ENCODE results near the gene PLEKHS1. TPM values are rescaled to one million over a fixed set of nuclear protein-coding genes. Genes with fewer than 3 reads are reported as not detected.

PLEKHS1 gene
- under 1 TPM; 0.30 to 0.76 (median 0.39) TPM for total RNA-seq

DNA sequence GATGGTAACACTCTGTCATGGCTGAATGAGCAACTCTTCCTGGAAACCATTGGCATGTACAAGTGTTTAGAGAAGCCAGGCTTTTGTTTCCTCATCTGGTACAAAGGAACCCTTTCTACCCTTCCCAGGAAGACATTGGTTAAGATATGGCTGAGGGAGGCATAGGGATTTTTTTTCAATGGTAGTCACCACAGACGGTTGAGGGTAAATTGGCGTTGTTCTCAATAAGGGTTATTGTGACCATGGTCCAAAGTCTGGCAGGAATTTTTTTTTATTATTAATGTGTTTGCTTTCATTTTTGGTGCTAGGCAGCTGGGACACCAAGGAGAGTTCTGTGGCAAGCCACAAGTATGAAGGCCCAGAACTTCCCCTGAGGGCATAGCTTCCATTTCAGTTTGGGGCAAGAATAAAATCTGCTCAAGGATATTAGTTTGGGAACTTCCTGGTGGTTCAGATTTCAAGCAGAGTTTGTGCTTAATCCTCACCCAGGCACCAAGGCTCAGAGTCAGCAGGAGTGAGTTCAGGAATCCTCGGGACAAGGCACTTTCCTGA, at the start of gene PLEKHS1:
PLEKHS1 (plus strand) TSS at position 502 of the 552 bp plus-strand sequence. CDS start 3,596 bp downstream, outside the sequence.
- no peak for DNase-seq (ENCODE audit: low spot score in 2 of 2)
- no peak for TF ChIP-seq POLR2A (IDR thresholded peaks at IDR 0.05)
- TF ChIP-seq, protein P1, sequence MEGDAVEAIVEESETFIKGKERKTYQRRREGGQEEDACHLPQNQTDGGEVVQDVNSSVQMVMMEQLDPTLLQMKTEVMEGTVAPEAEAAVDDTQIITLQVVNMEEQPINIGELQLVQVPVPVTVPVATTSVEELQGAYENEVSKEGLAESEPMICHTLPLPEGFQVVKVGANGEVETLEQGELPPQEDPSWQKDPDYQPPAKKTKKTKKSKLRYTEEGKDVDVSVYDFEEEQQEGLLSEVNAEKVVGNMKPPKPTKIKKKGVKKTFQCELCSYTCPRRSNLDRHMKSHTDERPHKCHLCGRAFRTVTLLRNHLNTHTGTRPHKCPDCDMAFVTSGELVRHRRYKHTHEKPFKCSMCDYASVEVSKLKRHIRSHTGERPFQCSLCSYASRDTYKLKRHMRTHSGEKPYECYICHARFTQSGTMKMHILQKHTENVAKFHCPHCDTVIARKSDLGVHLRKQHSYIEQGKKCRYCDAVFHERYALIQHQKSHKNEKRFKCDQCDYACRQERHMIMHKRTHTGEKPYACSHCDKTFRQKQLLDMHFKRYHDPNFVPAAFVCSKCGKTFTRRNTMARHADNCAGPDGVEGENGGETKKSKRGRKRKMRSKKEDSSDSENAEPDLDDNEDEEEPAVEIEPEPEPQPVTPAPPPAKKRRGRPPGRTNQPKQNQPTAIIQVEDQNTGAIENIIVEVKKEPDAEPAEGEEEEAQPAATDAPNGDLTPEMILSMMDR (IDR thresholded peaks at IDR 0.05) = no peak
- H3K4me3 ChIP-seq (ENCODE audit: low read depth, poor library complexity, severe bottlenecking) = no peak within 1 kb of the TSS
- 78 to 82% methylated on average over 3 of the region's 3 CpGs for WGBS, 2 donors
- intact Hi-C loops (cut with DNase I; ENCODE audit: low total_unique reads) = no loop called here

DNA sequence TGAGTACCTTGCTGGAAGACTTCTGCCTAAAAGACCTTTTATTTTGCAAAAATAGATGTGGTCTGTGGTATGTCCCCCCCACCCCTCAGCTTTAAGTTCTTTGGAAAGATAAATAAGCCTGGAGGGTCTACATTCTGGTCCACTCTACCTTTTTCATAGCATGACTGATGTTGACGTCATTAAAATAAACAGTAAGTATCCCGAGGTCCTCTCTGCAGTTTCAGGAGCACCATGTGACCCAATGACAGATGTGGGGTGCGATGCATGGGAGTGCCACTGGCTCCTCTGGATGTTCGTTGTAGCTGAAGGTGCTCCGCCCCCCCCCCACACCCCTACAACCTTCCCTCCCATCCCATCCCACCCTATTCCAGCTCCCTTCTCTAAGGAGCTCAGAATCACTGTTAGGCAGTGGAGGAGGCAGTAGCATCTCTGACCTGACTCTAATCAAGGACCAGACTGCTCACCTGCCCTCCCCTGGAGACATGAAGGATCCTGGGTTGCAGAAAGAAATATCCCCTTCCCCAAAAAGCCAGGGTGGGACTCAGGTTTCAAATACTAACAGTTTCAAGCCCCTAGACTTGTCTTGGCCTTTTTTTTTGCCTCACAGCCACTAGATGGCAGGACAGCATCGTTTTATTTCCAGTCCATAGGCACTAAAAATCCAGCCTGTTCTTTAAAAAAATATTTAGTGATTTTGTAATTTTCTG, 46.7 kb upstream of the PLEKHS1 start:
- H3K4me3 ChIP-seq (ENCODE audit: low read depth, poor library complexity, severe bottlenecking) = no peak overlapping the region
- WGBS, 2 donors = 49 to 51% methylated on average over 5 to 6 of the region's 6 CpGs
- intact Hi-C loops (cut with DNase I; ENCODE audit: low total_unique reads) = loop anchor here (5.0 kb wide), 1 partner anchor 398 kb away; no protein-coding TSS in a partner anchor
- TF ChIP-seq, protein P1 (IDR thresholded peaks at IDR 0.05) = no peak
- TF ChIP-seq POLR2A (IDR thresholded peaks at IDR 0.05) = no peak
- DNase-seq (ENCODE audit: low spot score in 2 of 2) = no peak

- DNase-seq (ENCODE audit: low spot score in 2 of 2) = no peak
- TF ChIP-seq, protein P1 (IDR thresholded peaks at IDR 0.05) = no peak
- TF ChIP-seq POLR2A (IDR thresholded peaks at IDR 0.05) = no peak
- no peak overlapping the region for H3K4me3 ChIP-seq (ENCODE audit: low read depth, poor library complexity, severe bottlenecking)
- intact Hi-C loops (cut with DNase I; ENCODE audit: low total_unique reads) = loop anchor here (5.0 kb wide), 1 partner anchor 397 kb away; no protein-coding TSS in a partner anchor
These were observed 46.2 kb upstream of the PLEKHS1 start for GRCh38 chr10:113705344-113705652.

- H3K4me3 ChIP-seq (ENCODE audit: low read depth, poor library complexity, severe bottlenecking) = no peak overlapping the region
- intact Hi-C loops (cut with DNase I; ENCODE audit: low total_unique reads) = loop anchor here (5.0 kb wide), 1 partner anchor 396 kb away; no protein-coding TSS in a partner anchor
- no peak for DNase-seq (ENCODE audit: low spot score in 2 of 2)
- TF ChIP-seq, protein P1 (IDR thresholded peaks at IDR 0.05) = no peak
- TF ChIP-seq POLR2A (IDR thresholded peaks at IDR 0.05) = no peak
- 58 to 59% methylated on average over 5 of the region's 5 CpGs for WGBS, 2 donors
These were observed 44.9 kb upstream of the PLEKHS1 start for GRCh38 chr10:113706623-113707022.

DNA sequence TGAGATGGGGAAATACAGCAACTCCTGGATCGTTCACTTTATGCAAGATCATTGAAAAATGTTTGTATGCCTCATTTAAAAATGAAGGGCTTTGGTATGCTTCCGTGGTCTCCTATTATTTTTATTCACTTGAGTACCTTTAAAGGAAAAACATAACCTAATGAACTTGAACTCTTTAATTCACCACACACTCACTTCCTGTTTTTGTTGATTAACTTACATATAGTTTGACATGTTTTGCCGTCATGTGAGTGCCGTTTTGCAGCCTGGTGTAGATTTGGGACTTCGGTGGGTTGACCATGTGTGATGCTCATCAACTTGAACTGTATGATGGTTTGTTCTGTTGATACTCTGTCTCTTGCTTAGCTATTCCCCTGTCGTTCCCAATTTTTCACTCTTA, 42.8 kb upstream of the PLEKHS1 start:
- no peak overlapping the region for H3K4me3 ChIP-seq (ENCODE audit: low read depth, poor library complexity, severe bottlenecking)
- 88 to 90% methylated on average over 6 of the region's 6 CpGs for WGBS, 2 donors
- no peak for DNase-seq (ENCODE audit: low spot score in 2 of 2)
- no peak for TF ChIP-seq POLR2A (IDR thresholded peaks at IDR 0.05)
- TF ChIP-seq, protein P1 (IDR thresholded peaks at IDR 0.05) = no peak
- intact Hi-C loops (cut with DNase I; ENCODE audit: low total_unique reads) = loop anchor here (5.0 kb wide), 1 partner anchor 394 kb away; no protein-coding TSS in a partner anchor

Measured in lower leg skin (tissue), 4 donors.